Right kidney (tissue), 9 donors: ENCODE measurements around the gene FOXA2.
"Not testable (repeated sequence)": the region's sequence is repeated elsewhere in the genome, so short reads cannot be mapped to it uniquely, and the experiment has no call there.

Source experiments
- DNase-seq: peaks from one replicate; pipeline ENCODE4 v3.0.0-alpha.2; 2016
- long read RNA-seq, 8 donors: transcript quantifications; one replicate each; lab custom pipeline, GENCODE V29; 2026

FOXA2 gene
- long read RNA-seq, donor 1, partial matches to known transcripts = 0 of 1 reads
- long read RNA-seq, donor 1, other reads (novel, unspliced or antisense) = 0 of 1 reads
- long read RNA-seq, donor 2 = 0 reads
- long read RNA-seq, donor 3 = 0 reads
- long read RNA-seq, donor 4 = 0 reads
- long read RNA-seq, donor 5 = 0 reads
- long read RNA-seq, donor 6 = 0 reads
- long read RNA-seq, donor 7 = 0 reads
- long read RNA-seq, donor 8 = 0 reads

- DNase-seq = no peak
These were observed at the start of gene FOXA2 for GRCh38 chr20:22584522-22584921. TSS of gene FOXA2 (minus strand) at chr20:22584572. CDS start at chr20:22584278, 294 bp downstream.

- DNase-seq = no peak
These were observed 46.3 kb upstream of the FOXA2 start for GRCh38 chr20:22630701-22631100.

GRCh38 chr20:22629927-22630326 lies 45.6 kb upstream of the FOXA2 start:
- DNase-seq = no peak

- no peak for DNase-seq
These were observed 45.1 kb upstream of the FOXA2 start for GRCh38 chr20:22629447-22629846.

- DNase-seq = peak; percentile 7
These were observed 42.1 kb upstream of the FOXA2 start for GRCh38 chr20:22626496-22626895.

GRCh38 chr20:22623211-22623610 lies 38.8 kb upstream of the FOXA2 start:
- DNase-seq = no peak

- no peak for DNase-seq
These were observed 36.0 kb upstream of the FOXA2 start for GRCh38 chr20:22620342-22620741.

- no peak for DNase-seq
These were observed 35.4 kb upstream of the FOXA2 start for GRCh38 chr20:22619806-22620205.

GRCh38 chr20:22619272-22619671 lies 34.9 kb upstream of the FOXA2 start:
- no peak for DNase-seq

GRCh38 chr20:22617160-22617559 lies 32.8 kb upstream of the FOXA2 start:
- no peak for DNase-seq

GRCh38 chr20:22616551-22616950 lies 32.2 kb upstream of the FOXA2 start:
- DNase-seq = no peak

GRCh38 chr20:22615425-22615824 lies 31.1 kb upstream of the FOXA2 start:
- no peak for DNase-seq

- DNase-seq = no peak
These were observed 27.3 kb upstream of the FOXA2 start for GRCh38 chr20:22611636-22612035.

- DNase-seq = no peak
These were observed 23.3 kb upstream of the FOXA2 start for GRCh38 chr20:22607695-22608094.

GRCh38 chr20:22604815-22605214 lies 20.4 kb upstream of the FOXA2 start:
- no peak for DNase-seq

- DNase-seq = no peak
These were observed 17.2 kb upstream of the FOXA2 start for GRCh38 chr20:22601361-22602141.

GRCh38 chr20:22599258-22599657 lies 14.9 kb upstream of the FOXA2 start:
- not testable (repeated sequence) for DNase-seq

- DNase-seq = no peak
These were observed 12.9 kb upstream of the FOXA2 start for GRCh38 chr20:22597303-22597702.

GRCh38 chr20:22590662-22591061 lies 6.3 kb upstream of the FOXA2 start:
- no peak for DNase-seq

- DNase-seq = peak; percentile 64
These were observed 2.4 kb upstream of the FOXA2 start for GRCh38 chr20:22586645-22587310.

- no peak for DNase-seq
These were observed 1.6 kb upstream of the FOXA2 start for GRCh38 chr20:22585786-22586493.

GRCh38 chr20:22584922-22585785 lies 782 bp upstream of the FOXA2 start:
- DNase-seq = peak; percentile 61
